NCI-H446 (cell line): ENCODE results near the gene ZNF728.
"Not testable (repeated sequence)": the region's sequence is repeated elsewhere in the genome, so short reads cannot be mapped to it uniquely, and the experiment has no call there.

Experiments used
- DNase-seq, 2 experiments: peaks; one replicate each; lab custom pipeline; 2025; lab: John Stamatoyannopoulos, UW

ZNF728 gene

GRCh38 chr19:23002690-23003422 lies at the start of gene ZNF728:
ZNF728 (minus strand) TSS chr19:23003176; CDS start chr19:23003030, 146 bp downstream.
- DNase-seq: no peak

DNA sequence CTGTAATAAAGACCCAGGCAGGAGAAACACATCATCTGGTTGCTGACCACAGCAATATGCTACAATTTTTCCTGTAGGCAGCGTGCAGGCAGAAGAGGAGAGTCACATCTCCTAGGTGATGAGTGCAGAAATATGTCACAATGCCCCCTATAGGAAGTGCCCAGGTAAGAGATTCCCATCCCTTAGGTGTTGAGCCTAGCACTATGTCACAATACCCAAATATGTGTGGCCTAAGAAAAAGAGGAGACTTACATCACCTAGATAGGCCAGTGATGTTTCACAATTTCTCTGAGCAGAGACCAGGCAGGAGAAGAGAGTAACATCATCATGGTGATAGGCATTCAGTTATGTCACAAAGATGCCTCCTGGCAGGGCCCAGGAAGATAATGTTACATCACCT lies 49.4 kb upstream of the ZNF728 start:
- DNase-seq: no peak

DNA sequence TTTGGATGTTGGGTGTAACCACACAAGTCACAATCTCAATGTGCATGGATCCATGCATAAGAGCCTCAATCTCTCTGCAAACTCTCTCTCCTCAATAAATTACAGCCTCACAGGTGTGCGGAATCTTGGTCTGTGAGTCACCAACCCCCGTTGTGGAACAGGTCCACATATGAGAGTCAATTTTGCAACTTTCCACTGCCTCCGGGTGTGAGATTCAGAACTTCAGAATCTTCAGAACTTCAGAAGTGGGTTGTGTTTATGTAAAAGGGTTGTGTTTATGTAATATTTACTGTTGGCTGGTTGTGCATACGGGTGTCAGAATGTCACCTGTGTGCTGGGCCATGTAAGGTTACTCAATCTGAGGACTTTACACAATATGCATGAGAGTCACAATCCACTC lies 46.3 kb upstream of the ZNF728 start:
- DNase-seq: no peak

GRCh38 chr19:23046743-23047142 lies 43.8 kb upstream of the ZNF728 start:
- no peak for DNase-seq

DNA sequence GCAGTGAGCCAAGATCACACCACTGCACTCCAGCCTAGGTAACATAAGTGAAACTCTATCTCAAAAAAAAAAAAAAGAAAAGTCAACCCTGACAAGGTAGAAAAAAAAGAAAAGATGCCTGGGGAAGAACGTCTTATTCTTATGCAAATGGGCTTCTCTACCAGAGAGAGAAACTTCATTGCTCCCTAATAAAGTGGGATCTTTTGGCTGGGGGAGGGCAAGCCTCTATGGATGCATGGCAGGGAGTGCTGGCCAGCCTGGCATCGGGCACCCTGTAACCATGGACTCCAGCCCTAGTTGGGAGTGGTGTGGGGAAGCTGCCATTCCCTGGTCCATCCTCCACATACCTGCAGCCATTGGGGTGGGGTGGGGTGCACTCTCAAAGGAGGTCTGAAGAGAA lies 30.7 kb upstream of the ZNF728 start:
- DNase-seq: no peak

DNA sequence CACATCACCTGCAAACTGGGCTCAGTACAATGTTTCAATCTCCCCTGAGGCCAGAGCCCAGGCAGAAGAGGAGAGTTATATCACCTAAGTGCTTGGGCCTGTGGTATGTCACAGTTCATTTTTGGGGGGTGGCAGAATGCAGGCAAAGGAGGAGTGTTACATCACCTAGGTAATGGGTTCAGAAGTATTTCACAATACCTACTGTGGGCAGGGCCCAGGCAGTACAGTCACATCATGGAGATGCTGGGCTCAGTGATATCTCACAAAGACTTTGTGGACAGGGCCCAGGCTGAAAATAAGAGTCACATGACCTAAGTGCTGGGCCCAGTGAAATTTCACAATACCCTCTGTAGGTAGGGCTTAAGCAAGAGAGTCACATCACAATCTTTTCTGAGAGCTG lies 12.7 kb upstream of the ZNF728 start:
- DNase-seq: no peak

DNA sequence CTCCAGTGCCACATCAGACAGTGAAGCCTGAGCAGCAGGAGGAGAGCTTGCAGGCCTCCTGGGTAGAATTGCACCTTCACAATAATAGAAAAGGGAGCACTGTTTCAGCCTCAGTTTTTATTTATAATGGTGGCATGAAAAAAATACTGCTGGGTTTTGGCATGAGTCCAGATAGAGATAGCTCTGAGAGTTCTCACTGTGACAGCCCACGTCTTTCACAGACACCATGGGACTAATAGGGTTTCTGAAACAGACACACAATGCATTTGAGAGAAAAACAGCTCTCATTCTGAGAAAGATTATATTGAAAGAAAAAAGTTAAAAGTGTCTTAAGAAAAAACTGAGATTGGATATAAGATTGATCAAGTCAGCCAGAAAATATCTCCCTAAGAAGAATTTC lies 8.0 kb downstream of the ZNF728 start:
- DNase-seq: not testable (repeated sequence)

- DNase-seq: no peak
These were observed 26.7 kb downstream of the ZNF728 start for GRCh38 chr19:22976248-22976647.

DNA sequence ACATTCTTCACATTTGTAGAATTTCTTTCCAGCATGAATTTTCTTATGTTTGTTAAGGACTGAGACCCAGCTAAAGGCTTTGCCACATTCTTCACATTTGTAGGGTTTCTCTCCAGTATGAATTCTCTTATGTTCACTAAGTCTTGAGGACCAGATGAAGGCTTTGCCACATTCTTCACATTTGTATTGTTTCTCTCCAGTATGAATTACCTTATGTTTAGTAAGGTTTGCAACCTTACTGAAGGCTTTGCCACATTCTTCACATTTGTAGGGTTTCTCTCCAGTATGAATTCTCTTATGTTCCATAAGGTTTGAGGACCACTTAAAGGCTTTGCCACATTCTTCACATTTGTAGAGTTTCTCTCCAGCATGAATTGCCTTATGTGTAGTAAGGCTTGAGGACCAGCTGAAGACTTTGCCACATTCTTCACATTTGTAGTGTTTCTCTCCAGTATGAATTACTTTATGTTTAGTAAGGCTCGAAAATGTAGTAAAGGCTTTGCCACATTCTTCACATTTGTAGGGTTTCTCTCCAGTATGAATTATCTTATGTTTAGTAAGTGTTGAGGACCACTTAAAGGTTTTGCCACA lies 27.3 kb downstream of the ZNF728 start:
- DNase-seq: not testable (repeated sequence)

DNA sequence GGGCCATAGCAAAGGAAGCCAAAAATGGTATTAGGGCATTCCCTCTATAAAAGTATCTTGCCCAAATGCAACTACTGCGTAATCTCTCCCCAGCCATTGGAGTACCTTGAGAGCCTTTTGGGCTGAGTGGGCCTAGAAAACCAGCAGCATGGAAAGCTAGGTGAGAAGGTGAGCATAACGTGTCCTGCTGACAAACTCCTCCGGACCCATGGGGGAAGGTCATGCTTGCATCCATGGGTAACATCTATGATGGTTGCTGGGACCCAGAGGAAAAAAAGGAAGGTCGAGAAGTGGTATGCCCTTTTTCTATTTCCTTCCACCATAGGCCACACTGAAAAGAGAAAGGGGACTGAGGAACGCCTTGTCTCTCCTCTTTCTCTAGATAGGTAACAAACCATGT lies 57.4 kb downstream of the ZNF728 start:
- no peak for DNase-seq

DNA sequence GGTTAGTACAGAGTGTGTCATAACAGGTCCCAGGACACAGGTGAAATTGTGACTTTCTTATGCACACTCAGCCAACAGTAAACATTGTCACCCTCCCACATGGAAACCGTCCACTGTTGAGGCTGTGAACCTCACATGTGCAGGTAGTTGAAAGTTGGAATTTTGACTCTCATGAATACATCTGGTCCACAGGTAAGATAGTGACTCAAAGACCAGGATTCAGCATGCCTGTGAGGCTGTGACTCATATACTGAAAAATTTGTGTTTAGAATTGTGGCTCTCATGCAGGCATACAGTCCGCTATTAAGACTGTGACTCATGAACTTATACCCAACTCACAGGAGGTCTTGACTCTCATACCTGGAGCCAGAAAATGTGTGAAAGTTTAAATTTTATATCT lies 67.8 kb downstream of the ZNF728 start:
- no peak for DNase-seq

GRCh38 chr19:22927576-22927975 lies 75.4 kb downstream of the ZNF728 start:
- DNase-seq: not testable (repeated sequence)

- not testable (repeated sequence) for DNase-seq
These were observed 77.8 kb downstream of the ZNF728 start for GRCh38 chr19:22925181-22925580.
